Stimulated activated naive CD8-positive, alpha-beta T cell treated with anti-CD3 and anti-CD28 coated beads, Interleukin-15, amount 100 ng/mL, for 72 hours (primary cell): ENCODE results near the gene GATD1.

ENCODE experiments used
- ATAC-seq: fragments of 150-1000 bp; cut with Tn5 transposase; 2 replicates; pipeline ENCODE4 v1.10.0; 2021; ENCODE audit warnings: mild to moderate bottlenecking, moderate library complexity
- DNase-seq, 2 donors: peaks; one replicate each; pipeline ENCODE4 v3.0.0; 2021 to 2022
- H3K27ac Mint-ChIP-seq, 2 donors: one replicate each; pipeline ENCODE4 v1.8.0; 2022; ENCODE audit warnings: mild to moderate bottlenecking in 2 of 2, mixed read lengths in 2 of 2, moderate library complexity in 2 of 2
- H3K27me3 Mint-ChIP-seq: one replicate; pipeline ENCODE4 v1.8.0; 2022; ENCODE audit warnings: mixed read lengths
- H3K4me1 Mint-ChIP-seq: one replicate; pipeline ENCODE4 v1.8.0; 2022; ENCODE audit warnings: mild to moderate bottlenecking, mixed read lengths
- H3K4me3 Mint-ChIP-seq, 2 donors: one replicate each; pipeline ENCODE4 v1.8.0; 2022; ENCODE audit warnings: mild to moderate bottlenecking in 2 of 2, mixed read lengths in 2 of 2, moderate library complexity in 1 of 2
- H3K9me3 Mint-ChIP-seq, 2 donors: one replicate each; pipeline ENCODE4 v1.8.0; 2022; ENCODE audit warnings: mixed read lengths in 2 of 2

The GATD1 gene

GRCh38 chr11:777288-778255 lies at the start of gene GATD1:
GATD1 (minus strand) TSS chr11:777487; CDS start chr11:777462, 25 bp downstream.
- peak; percentile 87 for ATAC-seq
- DNase-seq, result peak; percentile 92 to 95
- H3K9me3 Mint-ChIP-seq, result no peaks in the 10 kb centered on the region
- peak within 1 kb of the TSS; percentile 81 to 89 for H3K27ac Mint-ChIP-seq
- peaks cover 56% of the 10 kb centered on the region for H3K4me1 Mint-ChIP-seq
- H3K27me3 Mint-ChIP-seq, result no peaks in the 10 kb centered on the region
- peak within 1 kb of the TSS; percentile 88 to 93 for H3K4me3 Mint-ChIP-seq

GRCh38 chr11:826836-827145 lies 49.5 kb upstream of the GATD1 start:
- Mint-ChIP-seq H3K27ac (no peak overlapping the region), H3K27me3 (peaks cover 46% of the 10 kb centered on the region), H3K9me3 (no peaks in the 10 kb centered on the region), H3K4me3 (peak overlapping the region; percentile 80 to 82), H3K4me1 (peaks cover 61% of the 10 kb centered on the region)
- ATAC-seq, result no peak
- DNase-seq, result no peak

GRCh38 chr11:826227-826621 lies 48.9 kb upstream of the GATD1 start:
- H3K27me3 Mint-ChIP-seq, result peaks cover 40% of the 10 kb centered on the region
- H3K4me3 Mint-ChIP-seq, result peak overlapping the region; percentile 80 to 82
- DNase-seq, result no peak
- no peak for ATAC-seq
- no peaks in the 10 kb centered on the region for H3K9me3 Mint-ChIP-seq
- H3K27ac Mint-ChIP-seq, result no peak overlapping the region
- H3K4me1 Mint-ChIP-seq, result peaks cover 60% of the 10 kb centered on the region

- ATAC-seq (no peak), DNase-seq (no peak)
- H3K9me3 Mint-ChIP-seq, result no peaks in the 10 kb centered on the region
- no peak overlapping the region for H3K4me3 Mint-ChIP-seq
- H3K27me3 Mint-ChIP-seq, result peaks cover 34% of the 10 kb centered on the region
- peak overlapping the region in 1 of 2 donors; percentile 65 for H3K27ac Mint-ChIP-seq
- peaks cover 62% of the 10 kb centered on the region for H3K4me1 Mint-ChIP-seq
Measured at GRCh38 chr11:825366-826226, 48.3 kb upstream of the GATD1 start.

- H3K4me1 Mint-ChIP-seq, result peaks cover 61% of the 10 kb centered on the region
- H3K27me3 Mint-ChIP-seq, result peaks cover 28% of the 10 kb centered on the region
- ATAC-seq (no peak), DNase-seq (no peak)
- peak overlapping the region in 1 of 2 donors; percentile 65 for H3K27ac Mint-ChIP-seq
- H3K9me3 Mint-ChIP-seq, result no peaks in the 10 kb centered on the region
- H3K4me3 Mint-ChIP-seq, result no peak overlapping the region
Measured at GRCh38 chr11:824942-825341, 47.7 kb upstream of the GATD1 start.

GRCh38 chr11:824292-824880 lies 47.1 kb upstream of the GATD1 start:
- H3K4me1 Mint-ChIP-seq, result peaks cover 56% of the 10 kb centered on the region
- H3K9me3 Mint-ChIP-seq, result no peaks in the 10 kb centered on the region
- no peak overlapping the region for H3K4me3 Mint-ChIP-seq
- DNase-seq (no peak), ATAC-seq (no peak)
- no peak overlapping the region for H3K27ac Mint-ChIP-seq
- peaks cover 22% of the 10 kb centered on the region for H3K27me3 Mint-ChIP-seq

- H3K4me1 Mint-ChIP-seq, result peaks cover 50% of the 10 kb centered on the region
- peaks cover 15% of the 10 kb centered on the region for H3K27me3 Mint-ChIP-seq
- H3K4me3 Mint-ChIP-seq, result no peak overlapping the region
- no peaks in the 10 kb centered on the region for H3K9me3 Mint-ChIP-seq
- DNase-seq (no peak), ATAC-seq (no peak)
- H3K27ac Mint-ChIP-seq, result no peak overlapping the region
Measured at GRCh38 chr11:823441-824291, 46.4 kb upstream of the GATD1 start.

- DNase-seq, result no peak
Measured at GRCh38 chr11:821512-822371, 44.5 kb upstream of the GATD1 start.

GRCh38 chr11:820655-821511 lies 43.6 kb upstream of the GATD1 start:
- ATAC-seq (no peak), DNase-seq (no peak)
- peak overlapping the region; percentile 87 to 93 for H3K4me3 Mint-ChIP-seq
- H3K27me3 Mint-ChIP-seq, result no peaks in the 10 kb centered on the region
- peak overlapping the region in 1 of 2 donors; percentile 96 for H3K27ac Mint-ChIP-seq
- H3K4me1 Mint-ChIP-seq, result peaks cover 44% of the 10 kb centered on the region
- H3K9me3 Mint-ChIP-seq, result no peaks in the 10 kb centered on the region

More at GRCh38 chr11:821512-822371, 44.5 kb upstream of the GATD1 start:
- H3K4me1 Mint-ChIP-seq, result peaks cover 50% of the 10 kb centered on the region
- no peaks in the 10 kb centered on the region for H3K27me3 Mint-ChIP-seq
- no peak for ATAC-seq
- H3K27ac Mint-ChIP-seq, result peak overlapping the region in 1 of 2 donors; percentile 78
- H3K4me3 Mint-ChIP-seq, result peak overlapping the region in 1 of 2 donors; percentile 93
- H3K9me3 Mint-ChIP-seq, result no peaks in the 10 kb centered on the region

- DNase-seq (peak; percentile 92 to 95), ATAC-seq (peak; percentile 79)
- peak overlapping the region; percentile 87 to 93 for H3K4me3 Mint-ChIP-seq
- peak overlapping the region; percentile 76 to 96 for H3K27ac Mint-ChIP-seq
- H3K9me3 Mint-ChIP-seq, result no peaks in the 10 kb centered on the region
- peaks cover 39% of the 10 kb centered on the region for H3K4me1 Mint-ChIP-seq
- H3K27me3 Mint-ChIP-seq, result no peaks in the 10 kb centered on the region
Measured at GRCh38 chr11:819943-820649, 42.8 kb upstream of the GATD1 start.

- Mint-ChIP-seq H3K4me1 (peaks cover 37% of the 10 kb centered on the region), H3K9me3 (no peaks in the 10 kb centered on the region), H3K4me3 (peak overlapping the region; percentile 87 to 93), H3K27me3 (no peaks in the 10 kb centered on the region), H3K27ac (peak overlapping the region in 1 of 2 donors; percentile 96)
- peak; percentile 84 for ATAC-seq
- DNase-seq, result peak; percentile 91 to 94
Measured at GRCh38 chr11:819129-819931, 42.0 kb upstream of the GATD1 start.
